Endometrium (tissue), 2 donors: ENCODE results near the gene BCL10.
"Not testable (repeated sequence)": the region's sequence is repeated elsewhere in the genome, so short reads cannot be mapped to it uniquely, and the experiment has no call there.

Source experiments
- FAIRE-seq: peaks from 2 replicates; lab custom pipeline; 2012; peaks lifted over from hg19 to GRCh38; lab: Jason Lieb, UNC
- donor health status: control.
- donor health status: control.

The BCL10 gene

GRCh38 chr1:85264150-85264549, 12.3 kb downstream of the BCL10 start:
- no peak for FAIRE-seq

GRCh38 chr1:85262985-85263384, 13.4 kb downstream of the BCL10 start:
- no peak for FAIRE-seq

- FAIRE-seq, result no peak
Measured at GRCh38 chr1:85259912-85260274, 16.5 kb downstream of the BCL10 start.

DNA sequence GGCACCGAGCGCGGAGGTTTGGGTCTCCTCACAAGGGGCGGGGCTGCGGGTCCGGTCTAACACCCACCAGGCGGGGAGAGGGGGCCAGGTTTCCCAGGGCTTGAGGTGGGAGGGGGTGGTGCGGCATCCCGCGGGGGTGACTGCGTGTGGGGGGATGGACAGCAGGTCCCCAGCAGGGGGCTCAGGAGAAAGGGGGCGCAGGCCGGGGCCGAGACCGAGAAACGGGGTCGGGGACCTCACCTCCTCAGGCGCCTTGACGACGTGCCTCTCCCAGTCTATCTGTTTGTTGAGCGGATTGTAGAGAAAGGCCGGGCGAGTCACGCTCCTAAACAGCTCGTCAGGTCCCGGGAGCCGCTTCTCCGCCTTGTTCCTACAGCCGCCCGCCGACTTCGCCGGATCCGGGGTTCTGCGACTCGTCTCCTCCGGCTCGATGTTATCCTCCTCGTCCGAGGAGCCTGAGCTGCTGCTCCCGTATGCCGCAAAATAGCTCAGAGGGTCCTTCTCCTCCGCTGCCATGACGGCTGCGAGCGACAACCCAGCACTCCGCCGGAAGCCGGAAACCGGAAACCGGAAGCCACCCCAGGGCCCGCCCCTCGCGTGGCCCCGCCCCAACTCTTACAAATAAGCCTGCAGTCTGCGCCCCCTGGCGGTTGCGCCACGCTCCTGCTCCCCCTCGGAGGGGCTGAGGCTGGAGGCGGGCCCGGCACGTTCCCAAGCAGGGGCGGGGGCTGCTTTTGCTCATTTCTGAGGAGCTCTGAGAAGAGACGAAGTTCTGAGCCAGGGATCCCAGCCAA, 17.1 kb downstream of the BCL10 start, which contains the start of gene C1orf52:
Gene C1orf52 (minus strand): TSS at position 545 of the 794 bp plus-strand sequence. CDS start 29 bp downstream, at position 516.
- peak; percentile 41 for FAIRE-seq

- FAIRE-seq, result no peak
Measured at GRCh38 chr1:85258536-85259117, 17.8 kb downstream of the BCL10 start.

DNA sequence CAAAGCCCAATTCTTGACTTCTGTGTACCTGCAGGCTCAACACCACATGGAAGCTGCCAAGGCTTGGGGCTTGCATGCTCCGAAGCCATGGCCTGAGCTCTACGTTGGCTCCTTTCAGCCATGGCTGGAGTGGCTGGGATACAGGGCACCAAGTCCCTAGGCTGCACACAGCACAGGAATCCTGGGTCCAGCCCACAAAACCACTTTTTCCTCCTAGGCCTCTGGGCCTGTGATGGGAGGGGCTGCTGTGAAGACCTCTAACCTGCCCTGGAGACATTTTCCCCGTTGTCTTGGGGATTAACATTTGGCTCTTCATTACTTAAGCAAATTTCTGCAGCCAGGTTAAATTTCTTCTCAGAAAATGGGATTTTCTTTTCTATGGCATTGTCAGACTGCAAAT, 27.4 kb downstream of the BCL10 start:
- not testable (repeated sequence) for FAIRE-seq

DNA sequence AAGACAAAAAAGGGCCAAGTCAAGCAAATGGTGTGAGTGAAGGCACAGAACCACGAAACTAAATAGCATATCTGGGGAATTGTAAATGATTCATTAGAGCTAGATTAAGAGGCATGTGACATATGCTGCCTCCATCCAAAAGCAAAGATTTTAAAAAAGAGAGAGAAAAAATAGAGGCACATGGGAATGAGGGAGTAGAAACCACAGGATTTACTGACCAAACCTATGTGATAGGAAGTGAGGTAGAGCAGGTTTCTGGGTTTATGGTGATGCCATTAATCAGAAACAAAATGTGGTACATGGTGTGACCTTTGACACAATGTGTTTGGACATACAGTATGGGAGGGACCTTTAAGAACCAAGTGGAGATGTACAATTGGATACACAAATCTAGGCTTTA, 30.5 kb downstream of the BCL10 start:
- FAIRE-seq, result no peak

DNA sequence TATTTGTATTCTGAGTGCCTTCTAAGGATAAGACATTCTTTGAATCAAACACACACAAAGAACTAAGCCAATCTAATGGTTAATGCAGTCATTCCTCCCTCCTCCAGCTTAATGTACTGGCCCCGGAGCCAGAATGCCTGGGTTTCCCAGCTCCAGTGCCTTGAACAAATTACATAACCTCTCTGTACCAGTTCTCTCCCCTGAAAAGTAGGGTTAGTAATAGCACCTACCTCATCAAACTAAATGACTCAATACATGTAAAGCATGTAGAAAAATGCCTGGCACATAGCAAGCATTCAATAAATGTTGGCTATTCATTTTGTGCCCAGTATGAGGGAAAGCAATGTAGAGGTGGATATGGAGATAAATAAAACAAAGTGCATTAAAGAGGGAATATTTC, 31.0 kb downstream of the BCL10 start:
- FAIRE-seq, result no peak

DNA sequence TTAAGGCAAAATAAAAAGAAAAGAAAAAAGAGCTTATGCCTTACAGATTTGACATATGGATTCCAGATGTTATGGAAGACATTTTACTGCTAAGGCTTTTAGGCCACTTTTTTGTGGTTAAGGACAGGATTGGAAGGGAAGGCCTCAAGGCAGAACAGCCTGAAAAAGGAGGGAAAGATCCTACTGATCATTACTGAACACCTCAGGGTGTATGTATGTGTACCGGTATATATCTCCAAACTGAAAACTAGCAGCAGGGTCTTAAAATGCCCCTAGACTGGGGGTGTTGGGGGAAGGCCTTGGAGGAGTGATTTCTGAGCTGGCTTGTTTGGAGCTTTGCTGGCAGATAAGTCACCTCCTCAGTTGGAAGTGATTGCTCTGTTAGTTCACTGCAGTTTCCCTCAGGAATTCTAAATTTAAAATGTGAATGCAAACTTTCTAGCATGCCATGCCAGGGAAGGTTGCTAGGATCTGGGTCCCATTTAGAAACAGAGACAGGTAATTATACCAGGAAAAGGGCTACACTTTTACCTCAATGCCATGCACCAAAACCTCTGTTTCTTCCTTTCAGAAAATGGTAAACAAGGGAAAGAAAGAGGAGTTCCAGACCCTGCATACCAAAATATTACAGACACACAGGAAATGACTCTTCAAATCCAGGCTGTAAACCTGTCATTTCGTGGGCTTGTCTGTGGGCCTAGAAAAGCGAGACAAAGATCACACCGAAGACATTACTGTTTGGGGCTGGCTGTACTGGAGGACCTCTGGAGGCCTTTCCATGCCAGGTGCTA, 32.0 kb downstream of the BCL10 start:
- no peak for FAIRE-seq

GRCh38 chr1:85243372-85243771, 33.1 kb downstream of the BCL10 start:
- peak; percentile 45 for FAIRE-seq

GRCh38 chr1:85240643-85241042, 35.8 kb downstream of the BCL10 start:
- no peak for FAIRE-seq

DNA sequence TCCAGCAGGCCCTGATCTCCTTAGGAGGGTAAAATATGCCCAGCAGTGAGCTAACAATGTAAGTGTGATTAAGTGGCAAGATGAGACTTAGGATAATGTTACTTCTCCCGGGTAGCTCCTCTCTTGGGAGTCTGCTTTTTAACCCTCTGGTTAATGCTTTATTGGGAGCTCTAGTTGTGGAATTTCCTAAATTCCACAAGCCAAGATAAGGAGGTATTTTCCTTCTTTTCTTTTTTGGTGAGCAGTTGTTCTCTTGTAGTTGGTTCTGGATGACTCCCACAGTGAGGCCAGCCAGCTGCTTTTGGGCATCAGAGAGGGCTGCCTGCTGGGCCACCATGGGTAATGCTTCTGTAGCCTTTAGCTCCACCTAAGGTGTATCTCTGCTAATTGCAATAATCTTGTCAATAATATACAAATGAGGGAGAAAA, 36.2 kb downstream of the BCL10 start:
- FAIRE-seq, result no peak

DNA sequence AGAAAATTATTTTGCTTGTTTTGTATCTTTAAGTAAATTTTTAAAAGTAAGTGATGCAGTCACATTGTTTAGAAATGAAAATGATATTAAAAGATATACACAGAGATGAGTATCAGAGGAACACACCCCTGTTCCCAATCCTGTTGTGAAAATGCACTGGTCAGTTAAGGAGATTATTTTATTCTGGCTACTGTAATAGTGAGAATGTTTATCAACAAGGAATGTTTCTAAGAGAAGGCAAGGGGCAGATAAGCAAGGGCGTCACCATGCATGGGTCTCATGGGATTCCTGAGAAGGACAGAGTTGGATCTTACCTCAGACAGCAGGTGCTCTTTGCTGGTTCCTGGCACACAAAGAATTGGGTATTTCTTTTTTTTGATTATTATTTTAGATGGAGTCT, 38.8 kb downstream of the BCL10 start:
- no peak for FAIRE-seq

- FAIRE-seq, result no peak
Measured at GRCh38 chr1:85230305-85230977, 46.0 kb downstream of the BCL10 start.

DNA sequence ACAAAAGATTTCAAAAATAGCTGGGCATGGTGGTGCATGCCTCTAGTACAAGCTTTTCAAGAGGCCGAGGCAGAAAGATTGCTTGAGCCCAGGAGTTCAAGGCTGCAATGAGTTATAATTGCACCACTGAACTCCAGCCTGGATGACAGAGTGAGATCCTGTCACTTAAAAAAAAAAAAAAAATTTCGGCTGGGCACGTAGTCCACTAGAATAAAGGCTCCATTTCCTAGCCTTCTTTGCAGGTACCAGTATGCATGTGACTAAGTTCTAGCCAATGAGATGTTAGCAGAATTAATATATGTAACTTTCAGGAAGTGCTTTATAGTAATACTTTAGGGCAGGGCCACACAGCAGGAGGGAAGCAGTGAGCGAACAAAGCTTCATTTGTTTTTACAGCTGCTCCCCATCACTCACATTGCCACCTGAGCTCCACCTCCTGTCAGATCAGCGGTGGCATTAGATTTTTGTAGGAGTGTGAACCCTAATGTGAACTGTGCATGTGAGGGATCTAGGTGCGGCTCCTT, 46.8 kb downstream of the BCL10 start:
- no peak for FAIRE-seq

- no peak for FAIRE-seq
Measured at GRCh38 chr1:85228972-85229371, 47.5 kb downstream of the BCL10 start.

DNA sequence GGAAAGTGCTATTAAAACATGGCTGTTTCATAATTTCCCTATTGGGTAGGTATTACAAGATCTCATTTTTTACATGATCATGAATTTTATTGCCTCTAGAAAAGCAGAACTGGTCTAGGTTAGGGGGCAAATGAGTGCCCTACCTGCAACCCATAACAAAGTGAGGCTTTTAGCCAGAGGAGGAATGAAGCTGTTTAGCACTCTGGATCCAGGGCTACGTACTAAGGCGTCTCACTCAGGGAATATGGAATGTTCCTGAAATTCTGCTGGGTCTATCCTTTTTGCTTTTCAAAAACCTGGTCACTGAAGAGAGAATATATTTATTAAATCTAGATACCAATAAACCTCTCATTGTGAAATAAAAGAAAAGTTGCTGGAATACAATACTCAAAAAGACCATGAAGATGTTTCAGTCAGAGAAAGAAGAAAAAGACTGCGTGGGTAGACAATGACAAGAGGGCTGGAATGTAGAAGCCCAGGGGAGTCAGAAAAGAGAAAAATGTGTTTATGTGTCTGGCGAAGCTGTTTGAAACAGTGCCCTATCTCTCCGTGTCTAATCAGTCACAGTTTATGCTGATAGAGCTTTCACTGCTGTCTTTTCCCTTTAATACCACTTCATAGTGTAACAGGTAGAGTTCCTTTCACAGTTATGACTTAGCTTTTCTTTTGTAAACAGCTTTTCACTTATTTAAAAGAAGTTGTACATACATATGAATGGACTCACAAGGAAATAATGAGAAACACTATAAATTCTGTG, 50.6 kb downstream of the BCL10 start:
- FAIRE-seq, result no peak

DNA sequence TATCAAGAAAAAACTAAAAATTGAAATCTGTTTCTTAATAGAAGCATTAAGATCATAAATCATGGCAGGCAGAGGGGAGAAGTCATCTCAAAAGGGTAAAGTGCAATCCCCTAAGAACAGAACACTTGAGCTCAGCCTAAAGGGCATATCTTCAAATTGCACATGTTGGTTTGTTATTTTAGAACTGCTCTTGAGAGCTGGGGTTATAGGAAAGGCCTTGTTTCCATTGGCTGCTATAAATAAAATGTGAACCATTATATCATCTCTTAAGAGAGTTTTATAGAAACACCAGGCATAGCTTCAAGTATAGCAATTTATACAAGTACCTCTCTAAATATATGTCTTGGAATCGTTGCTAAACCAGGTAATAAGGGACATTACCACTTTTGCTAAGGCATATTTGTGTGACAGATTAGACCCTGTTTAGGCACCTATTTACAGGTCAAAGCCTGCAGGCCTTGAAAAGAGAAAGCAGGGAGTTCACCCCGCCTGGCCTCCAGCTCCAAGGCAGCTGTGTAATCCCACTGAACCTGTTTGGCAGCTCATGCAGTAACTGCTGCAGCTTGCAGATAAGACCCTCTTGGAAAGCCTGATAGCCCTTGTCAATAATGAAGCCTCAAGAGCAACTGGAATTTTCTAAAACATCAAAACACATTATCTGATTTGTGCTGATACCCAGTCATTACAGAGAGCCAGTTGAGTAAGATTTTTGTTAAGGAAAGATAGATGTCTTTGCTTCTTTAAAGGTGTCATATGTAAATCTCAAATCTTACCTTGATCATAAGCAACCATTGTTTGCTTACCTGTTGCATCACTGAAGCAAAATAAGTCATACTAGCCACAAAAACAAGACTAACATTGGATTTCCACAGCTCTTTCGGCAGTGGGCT, 51.5 kb downstream of the BCL10 start:
- FAIRE-seq, result no peak

GRCh38 chr1:85224295-85224694, 52.1 kb downstream of the BCL10 start:
- no peak for FAIRE-seq

DNA sequence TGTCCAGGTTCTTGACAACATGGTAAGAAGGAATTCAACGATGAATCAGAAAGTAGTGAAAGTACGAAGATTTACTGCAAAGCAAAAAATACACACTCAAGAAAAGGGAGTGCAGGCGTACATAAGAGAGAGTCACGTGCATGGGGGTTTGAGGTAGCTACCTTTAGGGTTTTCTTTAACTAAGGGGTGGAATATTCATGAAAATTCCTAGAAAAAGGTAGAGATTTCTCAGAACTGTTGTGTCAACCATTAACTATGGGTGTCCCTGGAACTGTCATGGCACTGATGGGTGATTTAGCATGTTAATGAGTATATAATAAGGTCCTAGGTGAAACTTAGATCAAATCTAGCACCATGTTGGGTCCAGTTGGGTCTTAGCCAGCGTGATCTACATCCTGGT, 53.1 kb downstream of the BCL10 start:
- FAIRE-seq, result no peak
